Neural cell (in vitro differentiated cells): Measurements from ENCODE around the gene ROPN1B.

ENCODE experiments used
- EP300 ChIP-seq: fragments of 450-650 bp; conservative IDR thresholded peaks from 2 replicates; pipeline ENCODE4 v1.6.1; 2014; ENCODE audit warnings: antibody characterized with exemption, mild to moderate bottlenecking, moderate library complexity; ENCODE audit not compliant: poor library complexity, severe bottlenecking
- EZH2 ChIP-seq: fragments of 200-600, 300-800 bp; shearing (Covaris generic), sonication (generic); IDR thresholded peaks from 2 replicates; pipeline ENCODE4 v1.6.1; 2014; ENCODE audit warnings: antibody characterized with exemption, low read length, borderline replicate concordance, mild to moderate bottlenecking; ENCODE audit not compliant: insufficient read depth, poor library complexity, severe bottlenecking
- POLR2AphosphoS5 ChIP-seq: IDR thresholded peaks from 2 replicates; pipeline ENCODE4 v1.6.1; 2012
- REST ChIP-seq: IDR thresholded peaks from 2 replicates; pipeline ENCODE4 v1.6.1; 2012; ENCODE audit warnings: borderline replicate concordance
- TF ChIP-seq, protein P1 (sequence below): fragments of 450-650 bp; IDR thresholded peaks from 2 replicates; pipeline ENCODE4 v1.5.1; 2014; ENCODE audit warnings: antibody characterized with exemption, mild to moderate bottlenecking, moderate library complexity; ENCODE audit not compliant: poor library complexity, severe bottlenecking

DNA sequence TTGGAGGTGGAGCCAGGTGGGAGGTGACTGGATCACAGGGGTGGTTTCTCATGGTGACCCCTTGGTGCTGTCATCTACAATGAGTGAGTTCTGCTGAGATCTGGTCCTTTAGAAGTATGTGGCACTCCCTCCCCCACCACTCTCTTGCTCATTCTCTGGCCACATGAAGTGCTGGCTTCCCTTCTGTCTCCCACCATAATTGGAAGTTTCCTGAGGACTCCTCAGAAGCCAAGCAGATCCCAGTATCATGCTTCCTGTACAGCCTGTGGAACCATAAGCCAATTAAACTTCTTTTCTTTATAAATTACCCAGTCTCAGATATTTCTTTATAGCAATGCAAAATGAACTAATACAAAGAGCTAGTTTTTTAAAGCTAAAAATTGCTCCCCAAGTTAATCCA lies 60.3 kb downstream of the ROPN1B start:
- TF ChIP-seq, protein P1, sequence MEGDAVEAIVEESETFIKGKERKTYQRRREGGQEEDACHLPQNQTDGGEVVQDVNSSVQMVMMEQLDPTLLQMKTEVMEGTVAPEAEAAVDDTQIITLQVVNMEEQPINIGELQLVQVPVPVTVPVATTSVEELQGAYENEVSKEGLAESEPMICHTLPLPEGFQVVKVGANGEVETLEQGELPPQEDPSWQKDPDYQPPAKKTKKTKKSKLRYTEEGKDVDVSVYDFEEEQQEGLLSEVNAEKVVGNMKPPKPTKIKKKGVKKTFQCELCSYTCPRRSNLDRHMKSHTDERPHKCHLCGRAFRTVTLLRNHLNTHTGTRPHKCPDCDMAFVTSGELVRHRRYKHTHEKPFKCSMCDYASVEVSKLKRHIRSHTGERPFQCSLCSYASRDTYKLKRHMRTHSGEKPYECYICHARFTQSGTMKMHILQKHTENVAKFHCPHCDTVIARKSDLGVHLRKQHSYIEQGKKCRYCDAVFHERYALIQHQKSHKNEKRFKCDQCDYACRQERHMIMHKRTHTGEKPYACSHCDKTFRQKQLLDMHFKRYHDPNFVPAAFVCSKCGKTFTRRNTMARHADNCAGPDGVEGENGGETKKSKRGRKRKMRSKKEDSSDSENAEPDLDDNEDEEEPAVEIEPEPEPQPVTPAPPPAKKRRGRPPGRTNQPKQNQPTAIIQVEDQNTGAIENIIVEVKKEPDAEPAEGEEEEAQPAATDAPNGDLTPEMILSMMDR, result no peak
- TF ChIP-seq POLR2AphosphoS5, result no peak
- TF ChIP-seq EP300, result no peak
- TF ChIP-seq EZH2, result no peak
- no peak for TF ChIP-seq REST
